Thyroid gland (tissue), 4 donors: ENCODE measurements around the gene TBC1D22B. TPM values are rescaled to one million over a fixed set of nuclear protein-coding genes. Genes with fewer than 3 reads are reported as not detected.

Experiments
- DNase-seq, 2 donors: peaks; one replicate each; pipeline ENCODE4 v3.0.0-alpha.2; 2019
- H3K27ac ChIP-seq, 3 donors: fragments of 200-600 bp; sonication (generic); 1 replicate in 2 of 3; 2 replicates in 1 of 3; pipeline ENCODE4 v1.5.1; 2016 to 2019; ENCODE audit warnings: mild to moderate bottlenecking in 1 of 3, moderate library complexity in 1 of 3
- H3K27me3 ChIP-seq: fragments of 200-600 bp; sonication (generic); one replicate; pipeline ENCODE4 v1.5.1; 2019
- H3K36me3 ChIP-seq, 2 donors: fragments of 200-600 bp; sonication (generic); one replicate each; pipeline ENCODE4 v1.5.1; 2016 to 2019
- H3K4me1 ChIP-seq, 2 donors: fragments of 200-600 bp; sonication (generic); one replicate each; pipeline ENCODE4 v1.5.1; 2017 to 2019
- H3K4me3 ChIP-seq, 3 donors: fragments of 200-600 bp; sonication (generic); replicated peaks in 1 of 3; 1 replicate in 2 of 3; 2 replicates in 1 of 3; pipeline ENCODE4 v1.5.1; 2016; ENCODE audit warnings: mild to moderate bottlenecking in 1 of 3
- H3K9me3 ChIP-seq: fragments of 200-600 bp; sonication (generic); one replicate; pipeline ENCODE4 v1.5.1; 2017
- POLR2A ChIP-seq, 2 donors: fragments of 450-650 bp; IDR thresholded peaks; one replicate each; pipeline ENCODE4 v1.6.1; 2017; ENCODE audit warnings: antibody characterized with exemption in 2 of 2, mild to moderate bottlenecking in 2 of 2, moderate library complexity in 1 of 2
- WGBS, 2 donors: methylation state at CpG; one replicate each; pipeline ENCODE4 v1.1.5; 2017; 5-methylcytosine and 5-hydroxymethylcytosine counted together
- intact Hi-C: fragments of 100-400 bp; cut with DNase I; formaldehyde crosslinking; loops from one replicate; pipeline ENCODE4 v1.15.1; 2023
- total RNA-seq, 4 donors: library from RNA; depleted of rRNA; stranded (reverse); fragments of >200 nt; gene quantifications; one replicate each; pipeline ENCODE4 v1.2.3, GENCODE V29; 2016
- TF ChIP-seq, protein P1 (sequence below), 6 experiments: fragments of 200-600 bp in 3 of 6; fragments of 450-650 bp in 3 of 6; sonication (generic) in 3 of 6; IDR thresholded peaks; one replicate each; pipeline ENCODE4 v1.5.1; 2016 to 2019; ENCODE audit warnings: antibody characterized with exemption in 6 of 6, mild to moderate bottlenecking in 2 of 6, inconsistent platforms in 1 of 6, moderate library complexity in 1 of 6

TBC1D22B gene
- total RNA-seq, 4 donors from 2014 or later: 11.5 to 15.7 (median 14.2) TPM

- H3K27me3 ChIP-seq: no peaks in the 10 kb centered on the region
- no peaks in the 10 kb centered on the region for H3K9me3 ChIP-seq
- 23 to 27% methylated on average over 1 of the region's 1 CpG for WGBS, 2 donors
- peaks cover 25 to 41% of the 10 kb centered on the region in 2 donors for H3K4me1 ChIP-seq
- no peak for DNase-seq
- no peak overlapping the region for H3K4me3 ChIP-seq
- intact Hi-C loops: no loop called here
- peak overlapping the region in 1 of 3 donors; percentile 6 for H3K27ac ChIP-seq
- H3K36me3 ChIP-seq: peaks cover 0 to 4% of the 10 kb centered on the region in 2 donors
- TF ChIP-seq, protein P1, sequence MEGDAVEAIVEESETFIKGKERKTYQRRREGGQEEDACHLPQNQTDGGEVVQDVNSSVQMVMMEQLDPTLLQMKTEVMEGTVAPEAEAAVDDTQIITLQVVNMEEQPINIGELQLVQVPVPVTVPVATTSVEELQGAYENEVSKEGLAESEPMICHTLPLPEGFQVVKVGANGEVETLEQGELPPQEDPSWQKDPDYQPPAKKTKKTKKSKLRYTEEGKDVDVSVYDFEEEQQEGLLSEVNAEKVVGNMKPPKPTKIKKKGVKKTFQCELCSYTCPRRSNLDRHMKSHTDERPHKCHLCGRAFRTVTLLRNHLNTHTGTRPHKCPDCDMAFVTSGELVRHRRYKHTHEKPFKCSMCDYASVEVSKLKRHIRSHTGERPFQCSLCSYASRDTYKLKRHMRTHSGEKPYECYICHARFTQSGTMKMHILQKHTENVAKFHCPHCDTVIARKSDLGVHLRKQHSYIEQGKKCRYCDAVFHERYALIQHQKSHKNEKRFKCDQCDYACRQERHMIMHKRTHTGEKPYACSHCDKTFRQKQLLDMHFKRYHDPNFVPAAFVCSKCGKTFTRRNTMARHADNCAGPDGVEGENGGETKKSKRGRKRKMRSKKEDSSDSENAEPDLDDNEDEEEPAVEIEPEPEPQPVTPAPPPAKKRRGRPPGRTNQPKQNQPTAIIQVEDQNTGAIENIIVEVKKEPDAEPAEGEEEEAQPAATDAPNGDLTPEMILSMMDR (IDR thresholded peaks at IDR 0.05): no peak
- no peak for TF ChIP-seq POLR2A (IDR thresholded peaks at IDR 0.05)
Measured at GRCh38 chr6:37369321-37370201, 112.0 kb downstream of the TBC1D22B start.

GRCh38 chr6:37371154-37372083 lies 113.8 kb downstream of the TBC1D22B start:
- H3K27ac ChIP-seq: peak overlapping the region in 2 of 3 donors; percentile 22 to 61
- 53 to 56% methylated on average over 4 of the region's 4 CpGs for WGBS, 2 donors
- TF ChIP-seq, protein P1 (IDR thresholded peaks at IDR 0.05): peak in 3 of 6 experiments; percentile 31 to 49 (median 36)
- no peak for TF ChIP-seq POLR2A (IDR thresholded peaks at IDR 0.05)
- no peaks in the 10 kb centered on the region for H3K9me3 ChIP-seq
- no peaks in the 10 kb centered on the region for H3K27me3 ChIP-seq
- H3K36me3 ChIP-seq: peaks cover 0 to 4% of the 10 kb centered on the region in 2 donors
- no peak overlapping the region for H3K4me3 ChIP-seq
- intact Hi-C loops: no loop called here
- peak; percentile 68 to 72 for DNase-seq
- H3K4me1 ChIP-seq: peaks cover 25 to 42% of the 10 kb centered on the region in 2 donors

GRCh38 chr6:37372116-37372515 lies 114.5 kb downstream of the TBC1D22B start:
- Histone ChIP-seq H3K36me3 (peaks cover 0 to 4% of the 10 kb centered on the region in 2 donors), H3K27ac (peak overlapping the region in 2 of 3 donors; percentile 22 to 61), H3K27me3 (no peaks in the 10 kb centered on the region), H3K4me1 (peaks cover 25 to 42% of the 10 kb centered on the region in 2 donors), H3K9me3 (no peaks in the 10 kb centered on the region), H3K4me3 (no peak overlapping the region)
- WGBS, 2 donors: 96 to 98% methylated on average over 1 of the region's 1 CpG
- TF ChIP-seq, protein P1 (IDR thresholded peaks at IDR 0.05): peak in 1 of 6 experiments; percentile 19
- TF ChIP-seq POLR2A (IDR thresholded peaks at IDR 0.05): no peak
- intact Hi-C loops: no loop called here
- DNase-seq: no peak

DNA sequence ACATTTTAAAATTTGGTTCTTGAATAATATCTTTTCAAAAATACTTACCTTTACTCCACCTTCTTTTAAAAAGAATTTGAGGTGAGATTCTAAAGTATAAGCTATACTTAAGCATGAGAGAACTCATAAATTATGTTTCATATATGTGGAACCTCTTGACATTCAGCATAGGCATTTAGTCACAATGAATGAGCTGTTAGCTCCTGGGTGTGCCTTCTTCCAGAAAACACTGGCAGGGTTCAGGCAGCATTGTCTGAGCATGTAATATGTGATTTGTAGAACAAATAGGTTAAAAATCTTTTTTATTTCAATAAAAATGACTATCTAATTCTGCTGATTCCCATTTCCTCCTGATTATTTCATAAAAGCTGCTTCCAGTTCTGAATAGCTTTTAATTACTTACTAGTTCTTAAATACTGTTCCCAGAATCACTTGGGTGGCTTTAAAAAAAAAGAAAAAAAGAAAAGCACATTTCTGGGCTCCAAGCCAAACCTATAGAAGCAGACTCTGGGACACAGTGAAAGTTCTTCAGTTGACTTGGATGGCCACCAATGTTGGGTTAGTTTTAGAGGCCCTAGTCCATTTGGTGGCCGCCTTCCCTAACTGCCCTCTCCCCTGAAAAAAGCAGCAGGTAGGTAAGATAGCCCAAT lies 116.4 kb downstream of the TBC1D22B start:
- DNase-seq: peak; percentile 8 to 28
- H3K27me3 ChIP-seq: no peaks in the 10 kb centered on the region
- no peak for TF ChIP-seq POLR2A (IDR thresholded peaks at IDR 0.05)
- TF ChIP-seq, protein P1 (IDR thresholded peaks at IDR 0.05): no peak
- intact Hi-C loops: no loop called here
- no peaks in the 10 kb centered on the region for H3K9me3 ChIP-seq
- H3K4me3 ChIP-seq: no peak overlapping the region
- no peak overlapping the region for H3K27ac ChIP-seq
- H3K36me3 ChIP-seq: peaks cover 0 to 1% of the 10 kb centered on the region in 2 donors
- WGBS, 2 donors: 39 to 64% methylated on average over 1 of the region's 1 CpG
- H3K4me1 ChIP-seq: peaks cover 25 to 42% of the 10 kb centered on the region in 2 donors
